Testis (tissue), 2 donors: ENCODE measurements around the gene CAMTA1.

Source experiments
- CTCF ChIP-seq, 3 experiments: fragments of 450-650 bp in 2 of 3; fragments of 200-600 bp in 1 of 3; sonication (generic) in 1 of 3; IDR thresholded peaks; one replicate each; pipeline ENCODE4 v1.5.1; 2016 to 2019; ENCODE audit warnings: antibody characterized with exemption in 3 of 3, mild to moderate bottlenecking in 2 of 3, moderate library complexity in 1 of 3
- POLR2A ChIP-seq: fragments of 450-650 bp; IDR thresholded peaks from one replicate; pipeline ENCODE4 v1.6.1; 2017; ENCODE audit warnings: antibody characterized with exemption, mild to moderate bottlenecking, moderate library complexity

GRCh38 chr1:7679159-7679872 is 894.1 kb downstream of the CAMTA1 start:
- no peak for TF ChIP-seq POLR2A
- no peak for TF ChIP-seq CTCF (IDR thresholded peaks at IDR 0.05)
